ENCODE results near the gene OR2T6.

OR2T6 gene

DNA sequence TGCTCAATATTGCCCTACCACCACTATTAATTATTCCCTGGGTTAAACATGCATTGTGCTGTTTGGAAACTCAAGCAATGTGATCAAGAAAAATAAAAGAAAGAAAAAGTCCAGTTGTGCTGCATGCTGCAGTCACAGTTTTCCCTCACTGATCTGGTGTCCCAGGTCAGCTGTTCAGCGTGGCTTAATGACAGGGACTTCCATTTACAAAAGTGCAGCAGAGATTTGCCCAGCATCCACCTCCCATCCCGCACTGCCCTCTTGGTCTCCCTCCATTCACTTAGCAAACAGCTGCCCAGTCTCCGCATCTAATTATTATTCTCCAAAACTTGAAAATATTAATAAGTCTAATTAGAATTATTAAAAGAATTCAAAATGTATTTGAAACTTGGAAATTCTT, 16.1 kb upstream of the OR2T6 start:
- H3K4me2 ChIP-seq (ENCODE audit: low read depth, low read length) = no peak overlapping the region
- DNase-seq = no peak
- H3K4me1 ChIP-seq (ENCODE audit: low read length) = no peaks in the 10 kb centered on the region

GRCh38 chr1:248361121-248361715, 14.3 kb upstream of the OR2T6 start, which contains the start of gene OR2T4:
TSS of gene OR2T4 (plus strand) at chr1:248361665. CDS start at chr1:248361665, 0 bp downstream.
- Histone ChIP-seq H3K4me2 (ENCODE audit: low read depth, low read length) (no peak within 1 kb of the TSS), H3K4me3 (ENCODE audit: low read length) (no peak within 1 kb of the TSS), H3K36me3 (replicated peaks; ENCODE audit: insufficient read depth, low read length) (no peaks in the 10 kb centered on the region), H2AFZ (ENCODE audit: low read length) (no peak within 1 kb of the TSS), H3K4me1 (ENCODE audit: low read length) (no peaks in the 10 kb centered on the region), H3K9me3 (replicated peaks; ENCODE audit: insufficient read depth, low read length) (no peaks in the 10 kb centered on the region), H3K27ac (ENCODE audit: low read length) (no peak within 1 kb of the TSS), H4K20me1 (ENCODE audit: insufficient read depth, low read length) (no peaks in the 10 kb centered on the region), H3K27me3 (replicated peaks; ENCODE audit: insufficient read depth, low read length) (no peaks in the 10 kb centered on the region), H3K9me2 (replicated peaks; ENCODE audit: insufficient read depth, low read length) (no peaks in the 10 kb centered on the region), H3K9ac (ENCODE audit: low read length) (no peak within 1 kb of the TSS), H3F3A (ENCODE audit: insufficient read depth, low read length) (no peaks in the 10 kb centered on the region), H3K79me2 (ENCODE audit: low read length) (no peaks in the 10 kb centered on the region)
- DNase-seq = no peak
- TF ChIP-seq EZH2 (optimal IDR thresholded peaks at IDR 0.05; ENCODE audit: low read depth, low read length) (no peak), EZH2phosphoT487 (IDR thresholded peaks at IDR 0.05; ENCODE audit: low read length) (no peak), CTCF (IDR thresholded peaks at IDR 0.05; ENCODE audit: low read length) (no peak)

More for the DNA sequence above, 16.1 kb upstream of the OR2T6 start:
- Histone ChIP-seq H3K9me3 (replicated peaks; ENCODE audit: insufficient read depth, low read length) (no peaks in the 10 kb centered on the region), H3F3A (ENCODE audit: insufficient read depth, low read length) (no peaks in the 10 kb centered on the region), H2AFZ (ENCODE audit: low read length) (no peak overlapping the region), H3K36me3 (replicated peaks; ENCODE audit: insufficient read depth, low read length) (no peaks in the 10 kb centered on the region), H4K20me1 (ENCODE audit: insufficient read depth, low read length) (no peaks in the 10 kb centered on the region), H3K9me2 (replicated peaks; ENCODE audit: insufficient read depth, low read length) (no peaks in the 10 kb centered on the region), H3K79me2 (ENCODE audit: low read length) (no peaks in the 10 kb centered on the region), H3K27ac (ENCODE audit: low read length) (no peak overlapping the region), H3K27me3 (replicated peaks; ENCODE audit: insufficient read depth, low read length) (no peaks in the 10 kb centered on the region), H3K9ac (ENCODE audit: low read length) (no peak overlapping the region), H3K4me3 (ENCODE audit: low read length) (no peak overlapping the region)
- TF ChIP-seq EZH2 (optimal IDR thresholded peaks at IDR 0.05; ENCODE audit: low read depth, low read length) (no peak), EZH2phosphoT487 (IDR thresholded peaks at IDR 0.05; ENCODE audit: low read length) (no peak), CTCF (IDR thresholded peaks at IDR 0.05; ENCODE audit: low read length) (no peak)

DNA sequence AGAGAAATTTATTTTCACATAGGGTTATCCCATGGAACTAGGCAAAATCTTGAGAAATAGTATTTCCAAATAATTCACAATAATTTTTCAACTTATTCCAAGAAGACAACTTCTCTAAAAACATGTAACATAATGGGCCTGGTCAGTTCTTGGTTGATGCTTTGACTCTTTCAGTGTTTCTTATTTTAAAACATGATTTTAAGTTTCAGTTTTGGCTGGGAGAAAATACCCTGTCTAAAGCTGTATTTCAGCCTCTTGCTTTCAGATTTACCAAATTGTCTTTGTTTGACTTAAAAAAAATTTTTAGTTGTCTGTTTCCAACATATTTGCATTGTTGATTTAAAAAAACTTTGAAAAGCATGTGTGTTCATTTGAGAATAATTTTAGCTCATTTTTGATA, 8.9 kb upstream of the OR2T6 start:
- Histone ChIP-seq H2AFZ (ENCODE audit: low read length) (no peak overlapping the region), H3K4me2 (ENCODE audit: low read depth, low read length) (peak overlapping the region; percentile 15; the same call in 1 of the 2 replicates), H3K36me3 (replicated peaks; ENCODE audit: insufficient read depth, low read length) (no peaks in the 10 kb centered on the region), H3K27ac (ENCODE audit: low read length) (no peak overlapping the region), H3K9me2 (replicated peaks; ENCODE audit: insufficient read depth, low read length) (no peaks in the 10 kb centered on the region), H3K79me2 (ENCODE audit: low read length) (no peaks in the 10 kb centered on the region), H3K4me3 (ENCODE audit: low read length) (no peak overlapping the region), H4K20me1 (ENCODE audit: insufficient read depth, low read length) (no peaks in the 10 kb centered on the region), H3K27me3 (replicated peaks; ENCODE audit: insufficient read depth, low read length) (no peaks in the 10 kb centered on the region), H3K9me3 (replicated peaks; ENCODE audit: insufficient read depth, low read length) (no peaks in the 10 kb centered on the region), H3K9ac (ENCODE audit: low read length) (no peak overlapping the region), H3K4me1 (ENCODE audit: low read length) (no peaks in the 10 kb centered on the region), H3F3A (ENCODE audit: insufficient read depth, low read length) (no peaks in the 10 kb centered on the region)
- no peak for TF ChIP-seq EZH2phosphoT487 (IDR thresholded peaks at IDR 0.05; ENCODE audit: low read length)
- TF ChIP-seq EZH2 (optimal IDR thresholded peaks at IDR 0.05; ENCODE audit: low read depth, low read length) = no peak
- TF ChIP-seq CTCF (IDR thresholded peaks at IDR 0.05; ENCODE audit: low read length) = no peak
- DNase-seq = peak; percentile 52

All from MM.1S (cell line).